ENCODE measurements around the gene PRICKLE2. TPM values are rescaled to one million over a fixed set of nuclear protein-coding genes. Genes with fewer than 3 reads are reported as not detected.

The PRICKLE2 gene
- total RNA-seq, 2 experiments from 2014 or later = not detected

- H3K27ac Mint-ChIP-seq = no peak overlapping the region
- H3K4me3 Mint-ChIP-seq = no peak overlapping the region
- no peak for DNase-seq
- no peak for ATAC-seq
- no peaks in the 10 kb centered on the region for H3K36me3 Mint-ChIP-seq
- no peaks in the 10 kb centered on the region for H3K9me3 Mint-ChIP-seq (ENCODE audit: low read depth)
- H3K27me3 Mint-ChIP-seq = peaks cover 37% of the 10 kb centered on the region
- H3K4me1 Mint-ChIP-seq = no peaks in the 10 kb centered on the region
- CTCF ChIA-PET = no interaction called here
These were observed 153.1 kb downstream of the PRICKLE2 start for GRCh38 chr3:64072126-64072525.

GRCh38 chr3:64070704-64071103 is 154.6 kb downstream of the PRICKLE2 start:
- H3K27ac Mint-ChIP-seq = no peak overlapping the region
- DNase-seq (no peak), ATAC-seq (no peak)
- no peak overlapping the region for H3K4me3 Mint-ChIP-seq
- H3K36me3 Mint-ChIP-seq = no peaks in the 10 kb centered on the region
- H3K27me3 Mint-ChIP-seq = peaks cover 37% of the 10 kb centered on the region
- no peaks in the 10 kb centered on the region for H3K4me1 Mint-ChIP-seq
- H3K9me3 Mint-ChIP-seq (ENCODE audit: low read depth) = no peaks in the 10 kb centered on the region
- CTCF ChIA-PET = no interaction called here

- Mint-ChIP-seq H3K4me3 (no peak overlapping the region), H3K27ac (no peak overlapping the region), H3K9me3 (ENCODE audit: low read depth) (no peaks in the 10 kb centered on the region), H3K36me3 (no peaks in the 10 kb centered on the region), H3K4me1 (no peaks in the 10 kb centered on the region), H3K27me3 (peaks cover 44% of the 10 kb centered on the region)
- CTCF ChIA-PET = no interaction called here
- DNase-seq (no peak), ATAC-seq (no peak)
These were observed 157.5 kb downstream of the PRICKLE2 start for GRCh38 chr3:64067506-64068346.

- no peaks in the 10 kb centered on the region for H3K36me3 Mint-ChIP-seq
- CTCF ChIA-PET = no interaction called here
- no peaks in the 10 kb centered on the region for H3K9me3 Mint-ChIP-seq (ENCODE audit: low read depth)
- H3K27ac Mint-ChIP-seq = no peak overlapping the region
- no peak for ATAC-seq
- H3K4me1 Mint-ChIP-seq = no peaks in the 10 kb centered on the region
- no peak for DNase-seq
- peaks cover 35% of the 10 kb centered on the region for H3K27me3 Mint-ChIP-seq
- H3K4me3 Mint-ChIP-seq = no peak overlapping the region
These were observed 160.5 kb downstream of the PRICKLE2 start for GRCh38 chr3:64064804-64065203.

GRCh38 chr3:64063983-64064438 is 161.3 kb downstream of the PRICKLE2 start:
- Mint-ChIP-seq H3K36me3 (no peaks in the 10 kb centered on the region), H3K9me3 (ENCODE audit: low read depth) (no peaks in the 10 kb centered on the region), H3K27me3 (peaks cover 35% of the 10 kb centered on the region), H3K4me1 (no peaks in the 10 kb centered on the region), H3K4me3 (no peak overlapping the region), H3K27ac (no peak overlapping the region)
- DNase-seq (no peak), ATAC-seq (no peak)
- CTCF ChIA-PET = no interaction called here

GRCh38 chr3:64063207-64063982 is 161.9 kb downstream of the PRICKLE2 start:
- CTCF ChIA-PET = no interaction called here
- Mint-ChIP-seq H3K36me3 (no peaks in the 10 kb centered on the region), H3K4me3 (no peak overlapping the region), H3K9me3 (ENCODE audit: low read depth) (no peaks in the 10 kb centered on the region), H3K4me1 (no peaks in the 10 kb centered on the region), H3K27ac (no peak overlapping the region), H3K27me3 (peaks cover 33% of the 10 kb centered on the region)
- DNase-seq (no peak), ATAC-seq (no peak)

GRCh38 chr3:64061628-64062027 is 163.6 kb downstream of the PRICKLE2 start:
- Mint-ChIP-seq H3K9me3 (ENCODE audit: low read depth) (no peaks in the 10 kb centered on the region), H3K36me3 (no peaks in the 10 kb centered on the region), H3K27ac (no peak overlapping the region), H3K27me3 (peaks cover 35% of the 10 kb centered on the region), H3K4me3 (no peak overlapping the region), H3K4me1 (no peaks in the 10 kb centered on the region)
- DNase-seq = no peak
- CTCF ChIA-PET = no interaction called here
- ATAC-seq = no peak

GRCh38 chr3:64059484-64060175 is 165.6 kb downstream of the PRICKLE2 start:
- CTCF ChIA-PET = interaction anchor here (0.8 kb wide), 1 partner anchor 19 kb away, joined by 3 read pairs; no protein-coding TSS in a partner anchor
- H3K27ac Mint-ChIP-seq = no peak overlapping the region
- H3K36me3 Mint-ChIP-seq = no peaks in the 10 kb centered on the region
- H3K4me3 Mint-ChIP-seq = no peak overlapping the region
- H3K27me3 Mint-ChIP-seq = peaks cover 35% of the 10 kb centered on the region
- H3K4me1 Mint-ChIP-seq = no peaks in the 10 kb centered on the region
- no peaks in the 10 kb centered on the region for H3K9me3 Mint-ChIP-seq (ENCODE audit: low read depth)
- ATAC-seq = no peak
- DNase-seq = no peak

GRCh38 chr3:64058566-64058965 is 166.7 kb downstream of the PRICKLE2 start:
- H3K9me3 Mint-ChIP-seq (ENCODE audit: low read depth) = no peaks in the 10 kb centered on the region
- no peak for DNase-seq
- peaks cover 33% of the 10 kb centered on the region for H3K27me3 Mint-ChIP-seq
- no peaks in the 10 kb centered on the region for H3K36me3 Mint-ChIP-seq
- H3K27ac Mint-ChIP-seq = no peak overlapping the region
- ATAC-seq = no peak
- H3K4me1 Mint-ChIP-seq = no peaks in the 10 kb centered on the region
- no peak overlapping the region for H3K4me3 Mint-ChIP-seq
- CTCF ChIA-PET = interaction anchor here (0.8 kb wide), 1 partner anchor 429 kb away, joined by 3 read pairs; no protein-coding TSS in a partner anchor

- no peak for DNase-seq
- no peaks in the 10 kb centered on the region for H3K4me1 Mint-ChIP-seq
- H3K27ac Mint-ChIP-seq = no peak overlapping the region
- H3K36me3 Mint-ChIP-seq = no peaks in the 10 kb centered on the region
- ATAC-seq = no peak
- CTCF ChIA-PET = no interaction called here
- H3K4me3 Mint-ChIP-seq = no peak overlapping the region
- peaks cover 23% of the 10 kb centered on the region for H3K27me3 Mint-ChIP-seq
- no peaks in the 10 kb centered on the region for H3K9me3 Mint-ChIP-seq (ENCODE audit: low read depth)
These were observed 168.0 kb downstream of the PRICKLE2 start for GRCh38 chr3:64057231-64057630.

- CTCF ChIA-PET = no interaction called here
- no peaks in the 10 kb centered on the region for H3K4me1 Mint-ChIP-seq
- H3K27ac Mint-ChIP-seq = no peak overlapping the region
- no peak for DNase-seq
- no peak overlapping the region for H3K4me3 Mint-ChIP-seq
- H3K9me3 Mint-ChIP-seq (ENCODE audit: low read depth) = no peaks in the 10 kb centered on the region
- no peaks in the 10 kb centered on the region for H3K36me3 Mint-ChIP-seq
- ATAC-seq = no peak
- peaks cover 20% of the 10 kb centered on the region for H3K27me3 Mint-ChIP-seq
These were observed 168.6 kb downstream of the PRICKLE2 start for GRCh38 chr3:64056606-64057180.

GRCh38 chr3:64055076-64055475 is 170.2 kb downstream of the PRICKLE2 start:
- no peaks in the 10 kb centered on the region for H3K9me3 Mint-ChIP-seq (ENCODE audit: low read depth)
- no peak for ATAC-seq
- peaks cover 17% of the 10 kb centered on the region for H3K27me3 Mint-ChIP-seq
- H3K4me1 Mint-ChIP-seq = peaks cover 2% of the 10 kb centered on the region
- no peak overlapping the region for H3K27ac Mint-ChIP-seq
- H3K4me3 Mint-ChIP-seq = no peak overlapping the region
- DNase-seq = no peak
- CTCF ChIA-PET = no interaction called here
- H3K36me3 Mint-ChIP-seq = no peaks in the 10 kb centered on the region

GRCh38 chr3:64054488-64054887 is 170.8 kb downstream of the PRICKLE2 start:
- peaks cover 19% of the 10 kb centered on the region for H3K27me3 Mint-ChIP-seq
- H3K36me3 Mint-ChIP-seq = no peaks in the 10 kb centered on the region
- no peak overlapping the region for H3K4me3 Mint-ChIP-seq
- H3K4me1 Mint-ChIP-seq = peaks cover 2% of the 10 kb centered on the region
- ATAC-seq = no peak
- H3K27ac Mint-ChIP-seq = no peak overlapping the region
- no peaks in the 10 kb centered on the region for H3K9me3 Mint-ChIP-seq (ENCODE audit: low read depth)
- DNase-seq = no peak
- CTCF ChIA-PET = no interaction called here
